GM23338 (cell line): ENCODE results near the gene KLHL6. TPM values are rescaled to one million over a fixed set of nuclear protein-coding genes. Genes with fewer than 3 reads are reported as not detected.

Experiments used
- ATAC-seq: fragments of 200-7000 bp; cut with Tn5 transposase; 3 replicates; pipeline ENCODE4 v1.9.1; 2020
- DNase-seq: peaks from one replicate; pipeline ENCODE4 v3.0.0-alpha.2; 2015; ENCODE audit warnings: low spot score
- H2AFZ ChIP-seq: fragments of 200-600 bp; sonication (generic); 2 replicates; pipeline ENCODE4 v1.8.0; 2016; ENCODE audit warnings: antibody characterized with exemption, mild to moderate bottlenecking, moderate library complexity
- H3F3A ChIP-seq: fragments of 200-600 bp; sonication (generic); replicated peaks from 2 replicates; pipeline ENCODE4 v1.8.0; 2017; ENCODE audit warnings: antibody characterized with exemption, mixed run types, low read depth
- H3K27ac ChIP-seq: fragments of 200-600 bp; sonication (generic); 2 replicates; pipeline ENCODE4 v1.6.1; 2016; ENCODE audit warnings: low read depth
- H3K27me3 ChIP-seq: fragments of 200-600 bp; sonication (generic); 2 replicates; pipeline ENCODE4 v1.8.0; 2016; ENCODE audit warnings: mild to moderate bottlenecking, mixed run types, moderate library complexity; ENCODE audit not compliant: insufficient read depth
- H3K36me3 ChIP-seq: fragments of 200-600 bp; sonication (generic); 2 replicates; pipeline ENCODE4 v1.8.0; 2016; ENCODE audit warnings: mild to moderate bottlenecking; ENCODE audit not compliant: insufficient read depth
- H3K4me1 ChIP-seq: fragments of 200-600 bp; sonication (generic); 2 replicates; pipeline ENCODE4 v1.8.0; 2016; ENCODE audit warnings: mild to moderate bottlenecking, moderate library complexity; ENCODE audit not compliant: insufficient read depth
- H3K4me2 ChIP-seq: fragments of 200-600 bp; sonication (generic); 2 replicates; pipeline ENCODE4 v1.7.1; 2017; ENCODE audit warnings: mixed run types
- H3K4me3 ChIP-seq: fragments of 200-600 bp; sonication (generic); 2 replicates; pipeline ENCODE4 v1.6.1; 2016; ENCODE audit warnings: mixed run types
- H3K79me2 ChIP-seq: fragments of 200-600 bp; sonication (generic); replicated peaks from 2 replicates; pipeline ENCODE4 v1.8.0; 2017; ENCODE audit warnings: mild to moderate bottlenecking; ENCODE audit not compliant: insufficient read depth
- H3K9me2 ChIP-seq: fragments of 200-600 bp; sonication (generic); 2 replicates; pipeline ENCODE4 v1.8.0; 2017; ENCODE audit not compliant: insufficient read depth
- H4K20me1 ChIP-seq: fragments of 200-600 bp; sonication (generic); replicated peaks from 2 replicates; pipeline ENCODE4 v1.8.0; 2017; ENCODE audit warnings: mild to moderate bottlenecking; ENCODE audit not compliant: insufficient read depth
- H3K27ac Mint-ChIP-seq: 2 replicates; pipeline ENCODE4 v1.8.0; 2020; ENCODE audit warnings: inconsistent platforms, mild to moderate bottlenecking, moderate library complexity, mixed read lengths
- H3K27me3 Mint-ChIP-seq: 3 replicates; pipeline ENCODE4 v1.8.0; 2022; ENCODE audit warnings: low read depth, mild to moderate bottlenecking, moderate library complexity, mixed read lengths, inconsistent platforms; ENCODE audit not compliant: insufficient read depth, poor library complexity
- H3K36me3 Mint-ChIP-seq: 3 replicates; pipeline ENCODE4 v1.8.0; 2021; ENCODE audit warnings: low read depth, mild to moderate bottlenecking, inconsistent platforms, moderate library complexity, mixed read lengths
- H3K4me1 Mint-ChIP-seq: 3 replicates; pipeline ENCODE4 v1.8.0; 2020; ENCODE audit warnings: mild to moderate bottlenecking, inconsistent platforms, mixed read lengths
- H3K4me3 Mint-ChIP-seq: 3 replicates; pipeline ENCODE4 v1.8.0; 2021; ENCODE audit warnings: moderate library complexity, mild to moderate bottlenecking, inconsistent platforms, mixed read lengths
- H3K9me3 Mint-ChIP-seq: 3 replicates; pipeline ENCODE4 v1.8.0; 2020; ENCODE audit warnings: moderate library complexity, mild to moderate bottlenecking, inconsistent platforms, mixed read lengths
- CREB1 ChIP-seq: fragments of 250-450 bp; sonication (Bioruptor Pico); IDR thresholded peaks from 2 replicates; pipeline ENCODE4 v1.5.0; 2020; ENCODE audit warnings: low read depth, mild to moderate bottlenecking, moderate library complexity
- CTCF ChIP-seq, 2 experiments: fragments of 200-600 bp in 1 of 2; sonication (generic) in 1 of 2; conservative IDR thresholded peaks; 2 replicates each; pipeline versions ENCODE4 v1.5.1 to v1.6.1; 2016 to 2017; ENCODE audit warnings: antibody characterized with exemption in 2 of 2, low read depth in 2 of 2, mild to moderate bottlenecking in 2 of 2, moderate library complexity in 1 of 2
- EZH2 ChIP-seq: fragments of 200-600 bp; sonication (generic); IDR thresholded peaks from one replicate; pipeline ENCODE4 v1.8.0; 2017; ENCODE audit warnings: antibody characterized with exemption, mild to moderate bottlenecking, low read depth; ENCODE audit not compliant: unreplicated experiment
- EZH2phosphoT487 ChIP-seq: fragments of 200-600 bp; sonication (generic); IDR thresholded peaks from one replicate; pipeline ENCODE4 v1.8.1; 2018; ENCODE audit warnings: antibody characterized with exemption; ENCODE audit not compliant: unreplicated experiment
- NANOG ChIP-seq: IDR thresholded peaks from 2 replicates; pipeline ENCODE4 v1.6.1; 2016; ENCODE audit warnings: antibody characterized with exemption, borderline replicate concordance
- POLR2AphosphoS5 ChIP-seq: IDR thresholded peaks from 2 replicates; pipeline ENCODE4 v1.6.1; 2016; ENCODE audit warnings: antibody characterized with exemption, low read depth
- REST ChIP-seq: IDR thresholded peaks from one replicate; pipeline ENCODE4 v1.6.1; 2018; ENCODE audit warnings: antibody characterized with exemption; ENCODE audit not compliant: unreplicated experiment
- STAT1 ChIP-seq: IDR thresholded peaks from one replicate; pipeline ENCODE4 v1.6.1; 2016; ENCODE audit warnings: antibody characterized with exemption; ENCODE audit not compliant: unreplicated experiment
- ZNF114 ChIP-seq: fragments of 250-450 bp; sonication (Bioruptor Pico); IDR thresholded peaks from 2 replicates; pipeline ENCODE4 v1.5.0; 2020; ENCODE audit warnings: mild to moderate bottlenecking, moderate library complexity
- ZNF331 ChIP-seq: fragments of 250-450 bp; sonication (Bioruptor Pico); IDR thresholded peaks from 2 replicates; pipeline ENCODE4 v1.5.0; 2020; ENCODE audit warnings: low read depth, mild to moderate bottlenecking, moderate library complexity
- ZNF462 ChIP-seq: fragments of 250-450 bp; sonication (Bioruptor Pico); IDR thresholded peaks from 2 replicates; pipeline ENCODE4 v1.5.0; 2020; ENCODE audit warnings: mild to moderate bottlenecking, moderate library complexity
- polyA plus RNA-seq: library from polyadenylated mRNA; unstranded; fragments of >200 nt; fragmentation: Nextera tagmentation; extraction: Ambion mirVana; gene quantifications from 2 replicates; pipeline ENCODE4 v1.2.1, GENCODE V29; 2016
- total RNA-seq: library from RNA; depleted of rRNA; stranded (reverse); fragments of >200 nt; shearing (Covaris generic); gene quantifications from 2 replicates; pipeline ENCODE4 v1.2.3, GENCODE V29; 2014

KLHL6 gene
- total and polyA plus RNA-seq, 2 experiments from 2014 or later = not detected

GRCh38 chr3:183563536-183563874 lies 8.0 kb upstream of the KLHL6 start:
- Histone ChIP-seq H3F3A (no peaks in the 10 kb centered on the region), H3K27me3 (no peaks in the 10 kb centered on the region), H3K4me3 (no peak overlapping the region), H3K27ac (no peak overlapping the region), H3K79me2 (no peaks in the 10 kb centered on the region), H3K4me1 (peaks cover 10% of the 10 kb centered on the region), H3K4me2 (0 out of 2 replicates have a peak overlapping the region, but pooled peaks have one; percentile 18), H4K20me1 (no peaks in the 10 kb centered on the region), H2AFZ (no peak overlapping the region; the same call in 1 of the 2 replicates), H3K9me2 (peaks cover 4% of the 10 kb centered on the region; the same call in 1 of the 2 replicates), H3K36me3 (no peaks in the 10 kb centered on the region)
- Mint-ChIP-seq H3K4me1 (peaks cover 9% of the 10 kb centered on the region; the same call in 2 of the 3 replicates), H3K27me3 (peaks cover 6% of the 10 kb centered on the region), H3K9me3 (no peaks in the 10 kb centered on the region), H3K27ac (no peak overlapping the region), H3K36me3 (no peaks in the 10 kb centered on the region), H3K4me3 (no peak overlapping the region)
- no peak for DNase-seq
- no peak for ATAC-seq
- no peak for TF ChIP-seq ZNF462
- no peak for TF ChIP-seq STAT1
- no peak for TF ChIP-seq CTCF (conservative IDR thresholded peaks at IDR 0.05; ENCODE audit: low read depth in 2 of 2)
- no peak for TF ChIP-seq EZH2phosphoT487
- no peak for TF ChIP-seq ZNF114 (CRISPR knock-in tag)
- TF ChIP-seq NANOG = no peak
- no peak for TF ChIP-seq CREB1 (CRISPR knock-in tag)
- no peak for TF ChIP-seq POLR2AphosphoS5
- no peak for TF ChIP-seq ZNF331 (CRISPR knock-in tag)
- TF ChIP-seq REST = no peak
- no peak for TF ChIP-seq EZH2
